Panc1 (cell line): Measurements from ENCODE around the gene LAP3. TPM values are rescaled to one million over a fixed set of nuclear protein-coding genes. Genes with fewer than 3 reads are reported as not detected.

Source experiments
- ATAC-seq: fragments of 200-7000 bp; cut with Tn5 transposase; 2 replicates; pipeline ENCODE4 v1.9.1; 2020; ENCODE audit warnings: mild to moderate bottlenecking, moderate library complexity
- BruUV-seq: library from RNA; stranded (reverse); fragments of 400-500 nt; replicated peaks from 2 replicates; lab custom pipeline; 2021; lab: Mats Ljungman, UMichigan
- CTCF ChIA-PET: fragments of 300-600 bp; sonication (Branson Sonifier 250); formaldehyde crosslinking; loops from one replicate; lab custom pipeline; 2022; ENCODE audit warnings: antibody characterized with exemption; lab: Charles Lee
- POLR2A ChIA-PET: fragments of 300-600 bp; sonication (Branson Sonifier 250); formaldehyde crosslinking; loops from one replicate; lab custom pipeline; 2022; ENCODE audit warnings: antibody characterized with exemption; lab: Charles Lee
- DNase-seq: peaks from one replicate; pipeline ENCODE4 v3.0.0-alpha.2; 2010; ENCODE audit warnings: low read depth, low spot score
- H3K27ac ChIP-seq: 2 replicates; pipeline ENCODE4 v1.5.1; 2011; ENCODE audit warnings: mild to moderate bottlenecking, low read length, inconsistent platforms
- H3K27me3 ChIP-seq: fragments of 200-500 bp; sonication (Bioruptor generic); 2 replicates; pipeline ENCODE4 v1.6.0; 2014; ENCODE audit warnings: low read length, inconsistent platforms; ENCODE audit not compliant: control insufficient read depth, insufficient read depth
- H3K36me3 ChIP-seq: fragments of 200-500 bp; sonication (Bioruptor generic); 2 replicates; pipeline ENCODE4 v1.5.1; 2014; ENCODE audit warnings: inconsistent platforms, mild to moderate bottlenecking, low read length, moderate library complexity; ENCODE audit not compliant: control insufficient read depth, insufficient read depth
- H3K4me1 ChIP-seq: 2 replicates; pipeline ENCODE4 v1.5.1; 2011; ENCODE audit warnings: inconsistent platforms, mild to moderate bottlenecking, low read length, moderate library complexity; ENCODE audit not compliant: control insufficient read depth, insufficient read depth
- H3K4me3 ChIP-seq, 2 experiments: 2 replicates each; pipeline ENCODE4 v1.5.1; 2011 to 2012; ENCODE audit warnings: low read depth in 2 of 2, low read length in 2 of 2, mild to moderate bottlenecking in 2 of 2, inconsistent platforms in 1 of 2, moderate library complexity in 1 of 2
- H3K9me3 ChIP-seq: fragments of 200-500 bp; sonication (Bioruptor generic); 2 replicates; pipeline ENCODE4 v1.5.1; 2014; ENCODE audit warnings: low read depth, mild to moderate bottlenecking, inconsistent platforms, low read length, moderate library complexity; ENCODE audit not compliant: control insufficient read depth, insufficient read depth
- POLR2AphosphoS5 ChIP-seq: IDR thresholded peaks from 2 replicates; pipeline ENCODE4 v1.6.1; 2012; ENCODE audit warnings: mild to moderate bottlenecking, low read depth, low read length, moderate library complexity
- REST ChIP-seq, 2 experiments: IDR thresholded peaks; 2 replicates each; pipeline ENCODE4 v1.6.1; 2011 to 2012; ENCODE audit warnings: low read depth in 2 of 2, control low read depth in 1 of 2, low read length in 1 of 2, mild to moderate bottlenecking in 1 of 2, moderate library complexity in 1 of 2; ENCODE audit not compliant: insufficient read depth in 1 of 2
- SIN3A ChIP-seq: IDR thresholded peaks from 2 replicates; pipeline ENCODE4 v1.6.1; 2012; ENCODE audit warnings: low read depth, mild to moderate bottlenecking, low read length, moderate library complexity, borderline replicate concordance; ENCODE audit not compliant: insufficient read depth
- TCF7L2 ChIP-seq: IDR thresholded peaks from 2 replicates; pipeline ENCODE4 v1.6.1; 2011; ENCODE audit warnings: mild to moderate bottlenecking, low read depth, low read length, inconsistent platforms
- in situ Hi-C: cut with HindIII; loops from 2 replicates; pipeline ENCODE4 v1.10.0; 2016; ENCODE audit warnings: low sequenced_read_pairs, low pct_unique_long_range_greater_than_20kb
- intact Hi-C: fragments of 100-400 bp; cut with micrococcal nuclease; formaldehyde crosslinking; loops from one replicate; pipeline ENCODE4 v1.10.0; 2022; ENCODE audit not compliant: unreplicated experiment
- total RNA-seq: library from RNA; stranded (reverse); gene quantifications from one replicate; pipeline ENCODE4 v1.2.1, GENCODE V29; 2021; ENCODE audit not compliant: unreplicated experiment
- TF ChIP-seq, protein P1 (sequence below): fragments of 450-650 bp; IDR thresholded peaks from 2 replicates; pipeline ENCODE4 v1.5.1; 2017; ENCODE audit warnings: mild to moderate bottlenecking

Gene LAP3
- total RNA-seq, 1 experiment from 2014 or later, result 51.4 TPM

GRCh38 chr4:17623451-17624001, 46.5 kb downstream of the LAP3 start:
- in situ Hi-C loops, result no loop called here
- Histone ChIP-seq H3K4me3 (no peak overlapping the region), H3K36me3 (peaks cover 18% of the 10 kb centered on the region), H3K27ac (no peak overlapping the region), H3K27me3 (no peaks in the 10 kb centered on the region), H3K4me1 (no peaks in the 10 kb centered on the region), H3K9me3 (no peaks in the 10 kb centered on the region)
- DNase-seq (no peak), ATAC-seq (no peak)
- CTCF ChIA-PET, result no interaction called here
- POLR2A ChIA-PET, result interaction anchor here (0.7 kb wide), 1 partner anchor 9 kb away, joined by 4 read pairs; the partner anchor contains the start of gene MED28
- TF ChIP-seq TCF7L2, result no peak
- TF ChIP-seq REST (IDR thresholded peaks at IDR 0.05; ENCODE audit: insufficient read depth in 1 of 2, low read depth in 2 of 2, low read length in 1 of 2), result no peak
- TF ChIP-seq, protein P1, sequence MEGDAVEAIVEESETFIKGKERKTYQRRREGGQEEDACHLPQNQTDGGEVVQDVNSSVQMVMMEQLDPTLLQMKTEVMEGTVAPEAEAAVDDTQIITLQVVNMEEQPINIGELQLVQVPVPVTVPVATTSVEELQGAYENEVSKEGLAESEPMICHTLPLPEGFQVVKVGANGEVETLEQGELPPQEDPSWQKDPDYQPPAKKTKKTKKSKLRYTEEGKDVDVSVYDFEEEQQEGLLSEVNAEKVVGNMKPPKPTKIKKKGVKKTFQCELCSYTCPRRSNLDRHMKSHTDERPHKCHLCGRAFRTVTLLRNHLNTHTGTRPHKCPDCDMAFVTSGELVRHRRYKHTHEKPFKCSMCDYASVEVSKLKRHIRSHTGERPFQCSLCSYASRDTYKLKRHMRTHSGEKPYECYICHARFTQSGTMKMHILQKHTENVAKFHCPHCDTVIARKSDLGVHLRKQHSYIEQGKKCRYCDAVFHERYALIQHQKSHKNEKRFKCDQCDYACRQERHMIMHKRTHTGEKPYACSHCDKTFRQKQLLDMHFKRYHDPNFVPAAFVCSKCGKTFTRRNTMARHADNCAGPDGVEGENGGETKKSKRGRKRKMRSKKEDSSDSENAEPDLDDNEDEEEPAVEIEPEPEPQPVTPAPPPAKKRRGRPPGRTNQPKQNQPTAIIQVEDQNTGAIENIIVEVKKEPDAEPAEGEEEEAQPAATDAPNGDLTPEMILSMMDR, result no peak
- TF ChIP-seq SIN3A, result no peak
- intact Hi-C loops, result no loop called here
- BruUV-seq, result no TSS peak

- no TSS peak for BruUV-seq
- Histone ChIP-seq H3K27ac (no peak overlapping the region), H3K36me3 (peaks cover 18% of the 10 kb centered on the region), H3K4me3 (no peak overlapping the region), H3K27me3 (no peaks in the 10 kb centered on the region), H3K4me1 (no peaks in the 10 kb centered on the region), H3K9me3 (no peaks in the 10 kb centered on the region)
- DNase-seq (no peak), ATAC-seq (no peak)
- in situ Hi-C loops (no loop called here), intact Hi-C loops (no loop called here)
- TF ChIP-seq TCF7L2, result no peak
- TF ChIP-seq SIN3A, result no peak
- TF ChIP-seq POLR2AphosphoS5, result no peak
- TF ChIP-seq, protein P1, result no peak
- no peak for TF ChIP-seq REST (IDR thresholded peaks at IDR 0.05; ENCODE audit: insufficient read depth in 1 of 2, low read depth in 2 of 2, low read length in 1 of 2)
- ChIA-PET CTCF (no interaction called here), POLR2A (no interaction called here)
Observed at GRCh38 chr4:17624821-17625220, 47.8 kb downstream of the LAP3 start.
